Measurements from ENCODE around the gene GOLGA8H.
"Not testable (repeated sequence)": the region's sequence is repeated elsewhere in the genome, so short reads cannot be mapped to it uniquely, and the experiment has no call there.

Gene GOLGA8H

DNA sequence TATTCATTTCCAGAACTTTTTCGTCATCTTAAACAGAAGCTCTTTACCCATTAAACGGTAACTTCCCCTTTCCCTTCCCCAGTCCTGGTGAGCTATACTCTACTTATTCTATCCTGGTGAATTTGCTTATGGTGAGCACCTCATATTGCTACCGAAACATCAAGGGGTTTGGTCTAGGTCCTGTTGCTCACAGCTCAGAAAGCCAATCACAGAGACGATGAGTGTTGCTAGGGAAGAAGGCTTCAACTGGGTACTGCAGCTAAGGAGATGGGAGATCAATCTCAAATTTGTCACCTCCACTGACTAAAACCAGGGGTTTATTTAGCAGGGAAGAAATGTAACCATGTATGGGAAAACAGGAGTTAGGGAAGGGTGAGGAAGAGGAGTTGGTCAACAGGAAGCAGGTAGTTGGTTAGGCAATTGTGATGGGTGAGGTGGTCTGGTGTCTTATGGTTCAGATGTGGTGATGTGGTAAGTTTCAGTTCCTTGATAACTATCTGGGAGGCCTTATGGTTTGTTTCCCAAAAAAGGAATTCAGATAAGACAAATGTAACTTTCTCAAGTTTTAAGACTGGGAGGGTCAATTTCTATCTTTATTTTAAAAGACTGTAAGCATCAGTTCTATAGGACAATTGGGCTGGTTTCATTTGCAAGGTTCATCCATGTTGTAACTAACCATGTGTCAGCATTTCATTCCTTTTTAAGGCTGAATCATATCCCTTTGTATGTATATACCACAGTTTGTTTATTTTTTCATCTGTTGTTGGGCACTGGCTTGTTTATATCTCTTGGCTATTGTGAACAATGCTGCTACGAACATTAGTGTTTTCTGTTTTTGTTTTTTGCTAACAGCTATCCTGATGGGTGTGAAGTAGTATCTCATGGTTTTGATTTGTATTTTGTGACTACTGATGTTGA, 46.4 kb downstream of the GOLGA8H start:
- Histone ChIP-seq H3K27me3 (ENCODE audit: control insufficient read depth, insufficient read depth, low read length) (no peaks in the 10 kb centered on the region), H3K36me3 (ENCODE audit: control insufficient read depth, insufficient read depth, low read length) (no peaks in the 10 kb centered on the region), H3K4me1 (ENCODE audit: control insufficient read depth, insufficient read depth, low read length) (no peaks in the 10 kb centered on the region), H3K4me3 (ENCODE audit: low read length) (no peak overlapping the region), H3K9ac (ENCODE audit: low read length) (no peak overlapping the region), H3K27ac (ENCODE audit: low read depth, low read length) (no peak overlapping the region)

DNA sequence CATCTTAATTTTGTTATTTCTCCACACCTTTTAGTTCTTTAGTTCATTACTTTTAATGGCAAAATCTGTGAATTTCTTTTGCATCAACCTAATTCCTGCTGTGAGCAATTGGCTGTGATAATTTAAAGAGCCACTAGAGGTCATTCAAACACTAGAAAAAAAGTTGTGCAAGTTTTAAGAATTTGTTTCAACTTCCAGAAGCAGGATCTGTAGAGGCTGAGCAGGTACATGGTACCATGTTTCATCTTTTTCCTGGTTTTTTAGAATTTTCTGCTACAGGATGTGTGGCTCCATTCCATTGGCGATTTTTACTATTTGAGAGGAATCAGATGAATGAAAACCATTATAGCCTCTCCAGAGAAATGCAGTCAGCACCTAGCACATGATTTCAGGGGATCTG, 57.3 kb downstream of the GOLGA8H start:
- not testable (repeated sequence) for H3K27ac ChIP-seq (ENCODE audit: low read depth, low read length); H3K4me3 ChIP-seq (ENCODE audit: low read length); H3K27me3 ChIP-seq (ENCODE audit: control insufficient read depth, insufficient read depth, low read length); H3K9ac ChIP-seq (ENCODE audit: low read length); H3K4me1 ChIP-seq (ENCODE audit: control insufficient read depth, insufficient read depth, low read length); H3K36me3 ChIP-seq (ENCODE audit: control insufficient read depth, insufficient read depth, low read length)

Measured in rectal smooth muscle tissue (tissue), 1 donor.